ENCODE results near the gene AQP2.

DNA sequence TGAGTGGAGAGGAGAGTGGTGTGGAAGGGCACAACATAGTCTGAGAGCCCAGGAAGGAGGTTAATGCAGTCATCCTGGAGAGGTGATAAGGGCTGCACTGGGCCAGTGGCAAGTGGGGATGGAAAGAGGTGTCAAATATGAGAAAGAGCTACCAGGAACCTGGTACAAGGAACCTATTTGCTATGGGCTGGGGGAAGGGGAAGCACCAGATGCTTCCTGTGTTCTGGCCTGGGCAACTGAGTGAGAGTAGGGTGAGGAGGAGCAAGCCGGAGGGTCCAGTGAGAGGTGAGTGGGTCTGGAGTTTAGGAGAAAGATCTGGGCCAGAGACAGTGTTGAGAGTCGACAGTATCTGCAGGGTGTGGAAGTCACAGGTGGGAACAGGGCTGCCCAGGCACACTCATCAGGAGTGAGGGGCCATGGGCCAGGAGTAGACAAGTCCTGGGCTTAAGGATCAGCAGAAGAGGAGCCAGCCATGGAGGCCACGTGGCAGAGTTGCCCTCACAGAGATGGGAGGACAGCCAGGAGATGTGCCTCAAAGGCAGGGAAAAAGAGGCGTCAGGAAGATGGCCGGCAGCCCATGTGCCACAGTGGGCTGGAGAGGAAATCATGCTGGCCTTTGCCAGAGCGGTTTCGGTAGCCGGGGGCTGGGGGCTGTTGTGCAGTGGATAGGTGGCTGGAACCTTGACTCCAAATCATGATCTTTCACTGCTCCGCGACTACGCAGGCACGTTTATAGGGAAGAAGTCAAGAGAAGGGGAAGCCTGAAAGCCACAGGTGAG is 19.3 kb downstream of the AQP2 start:
- TF ChIP-seq CTCF (CRISPR knock-in tag; IDR thresholded peaks at IDR 0.05) (no peak), ZNF30 (CRISPR knock-in tag; IDR thresholded peaks at IDR 0.05) (no peak), ZNF674 (CRISPR knock-in tag; IDR thresholded peaks at IDR 0.05; ENCODE audit: low read depth) (no peak), ATF7 (IDR thresholded peaks at IDR 0.05) (no peak), ATF7 (CRISPR knock-in tag; IDR thresholded peaks at IDR 0.05) (no peak), SMC3 (IDR thresholded peaks at IDR 0.05; ENCODE audit: low read length) (no peak), MAFK (conservative IDR thresholded peaks at IDR 0.05 in 1 of 2, IDR thresholded peaks at IDR 0.05 in 1 of 2; ENCODE audit: low read length in 2 of 2) (no peak), MYNN (CRISPR knock-in tag; IDR thresholded peaks at IDR 0.05; ENCODE audit: low read depth) (no peak)
- TF ChIP-seq, protein P1, sequence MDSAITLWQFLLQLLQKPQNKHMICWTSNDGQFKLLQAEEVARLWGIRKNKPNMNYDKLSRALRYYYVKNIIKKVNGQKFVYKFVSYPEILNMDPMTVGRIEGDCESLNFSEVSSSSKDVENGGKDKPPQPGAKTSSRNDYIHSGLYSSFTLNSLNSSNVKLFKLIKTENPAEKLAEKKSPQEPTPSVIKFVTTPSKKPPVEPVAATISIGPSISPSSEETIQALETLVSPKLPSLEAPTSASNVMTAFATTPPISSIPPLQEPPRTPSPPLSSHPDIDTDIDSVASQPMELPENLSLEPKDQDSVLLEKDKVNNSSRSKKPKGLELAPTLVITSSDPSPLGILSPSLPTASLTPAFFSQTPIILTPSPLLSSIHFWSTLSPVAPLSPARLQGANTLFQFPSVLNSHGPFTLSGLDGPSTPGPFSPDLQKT (CRISPR knock-in tag; IDR thresholded peaks at IDR 0.05; ENCODE audit: borderline replicate concordance), result no peak
- TF ChIP-seq, protein P2, sequence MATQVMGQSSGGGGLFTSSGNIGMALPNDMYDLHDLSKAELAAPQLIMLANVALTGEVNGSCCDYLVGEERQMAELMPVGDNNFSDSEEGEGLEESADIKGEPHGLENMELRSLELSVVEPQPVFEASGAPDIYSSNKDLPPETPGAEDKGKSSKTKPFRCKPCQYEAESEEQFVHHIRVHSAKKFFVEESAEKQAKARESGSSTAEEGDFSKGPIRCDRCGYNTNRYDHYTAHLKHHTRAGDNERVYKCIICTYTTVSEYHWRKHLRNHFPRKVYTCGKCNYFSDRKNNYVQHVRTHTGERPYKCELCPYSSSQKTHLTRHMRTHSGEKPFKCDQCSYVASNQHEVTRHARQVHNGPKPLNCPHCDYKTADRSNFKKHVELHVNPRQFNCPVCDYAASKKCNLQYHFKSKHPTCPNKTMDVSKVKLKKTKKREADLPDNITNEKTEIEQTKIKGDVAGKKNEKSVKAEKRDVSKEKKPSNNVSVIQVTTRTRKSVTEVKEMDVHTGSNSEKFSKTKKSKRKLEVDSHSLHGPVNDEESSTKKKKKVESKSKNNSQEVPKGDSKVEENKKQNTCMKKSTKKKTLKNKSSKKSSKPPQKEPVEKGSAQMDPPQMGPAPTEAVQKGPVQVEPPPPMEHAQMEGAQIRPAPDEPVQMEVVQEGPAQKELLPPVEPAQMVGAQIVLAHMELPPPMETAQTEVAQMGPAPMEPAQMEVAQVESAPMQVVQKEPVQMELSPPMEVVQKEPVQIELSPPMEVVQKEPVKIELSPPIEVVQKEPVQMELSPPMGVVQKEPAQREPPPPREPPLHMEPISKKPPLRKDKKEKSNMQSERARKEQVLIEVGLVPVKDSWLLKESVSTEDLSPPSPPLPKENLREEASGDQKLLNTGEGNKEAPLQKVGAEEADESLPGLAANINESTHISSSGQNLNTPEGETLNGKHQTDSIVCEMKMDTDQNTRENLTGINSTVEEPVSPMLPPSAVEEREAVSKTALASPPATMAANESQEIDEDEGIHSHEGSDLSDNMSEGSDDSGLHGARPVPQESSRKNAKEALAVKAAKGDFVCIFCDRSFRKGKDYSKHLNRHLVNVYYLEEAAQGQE (IDR thresholded peaks at IDR 0.05; ENCODE audit: borderline replicate concordance in 1 of 2, low read depth in 1 of 2, low read length in 2 of 2), result no peak
- TF ChIP-seq, protein P3, sequence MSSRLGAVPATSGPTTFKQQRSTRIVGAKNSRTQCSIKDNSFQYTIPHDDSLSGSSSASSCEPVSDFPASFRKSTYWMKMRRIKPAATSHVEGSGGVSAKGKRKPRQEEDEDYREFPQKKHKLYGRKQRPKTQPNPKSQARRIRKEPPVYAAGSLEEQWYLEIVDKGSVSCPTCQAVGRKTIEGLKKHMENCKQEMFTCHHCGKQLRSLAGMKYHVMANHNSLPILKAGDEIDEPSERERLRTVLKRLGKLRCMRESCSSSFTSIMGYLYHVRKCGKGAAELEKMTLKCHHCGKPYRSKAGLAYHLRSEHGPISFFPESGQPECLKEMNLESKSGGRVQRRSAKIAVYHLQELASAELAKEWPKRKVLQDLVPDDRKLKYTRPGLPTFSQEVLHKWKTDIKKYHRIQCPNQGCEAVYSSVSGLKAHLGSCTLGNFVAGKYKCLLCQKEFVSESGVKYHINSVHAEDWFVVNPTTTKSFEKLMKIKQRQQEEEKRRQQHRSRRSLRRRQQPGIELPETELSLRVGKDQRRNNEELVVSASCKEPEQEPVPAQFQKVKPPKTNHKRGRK (CRISPR knock-in tag; IDR thresholded peaks at IDR 0.05), result no peak

All from HepG2 (cell line).